Breast epithelium (tissue), 3 donors: ENCODE measurements around the gene TCERG1L.

Experiments used
- POLR2AphosphoS5 ChIP-seq, 3 donors: sonication (generic); formaldehyde crosslinking; IDR thresholded peaks; one replicate each; pipeline ENCODE4 v1.6.1; 2017; ENCODE audit warnings: antibody characterized with exemption in 3 of 3
- TF ChIP-seq, protein P1 (sequence below), 3 donors: fragments of 450-650 bp; IDR thresholded peaks; one replicate each; pipeline ENCODE4 v1.5.1; 2016 to 2017; ENCODE audit warnings: antibody characterized with exemption in 3 of 3, mild to moderate bottlenecking in 3 of 3, moderate library complexity in 3 of 3

DNA sequence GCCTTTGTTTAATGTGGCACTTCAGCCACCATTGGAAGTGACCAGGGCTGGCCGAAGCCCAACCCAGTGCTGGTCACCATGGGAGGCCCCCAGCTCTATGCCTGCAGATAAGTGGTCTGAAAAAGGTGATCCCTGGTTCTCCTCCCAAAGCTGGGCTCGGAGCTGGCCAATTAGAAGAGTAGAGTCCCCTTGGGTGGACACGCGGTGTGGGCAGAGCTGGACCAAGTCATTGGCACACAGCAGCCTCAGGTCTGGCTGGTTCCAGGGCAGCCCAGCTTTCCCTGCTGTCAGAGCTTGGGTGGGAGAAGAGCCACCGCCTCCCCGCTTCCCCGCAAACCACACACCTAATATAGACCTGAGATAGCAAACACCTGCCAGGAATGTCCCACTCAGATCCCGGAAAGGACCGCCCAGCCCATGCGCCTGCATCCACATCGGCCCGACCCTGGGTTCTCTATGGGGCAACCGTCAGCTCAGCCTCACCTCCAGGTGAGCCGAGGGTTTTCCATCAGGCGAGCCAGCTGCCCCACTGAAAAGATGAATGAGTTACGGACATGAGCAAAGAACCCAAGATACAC, 84.3 kb downstream of the TCERG1L start:
- TF ChIP-seq, protein P1, sequence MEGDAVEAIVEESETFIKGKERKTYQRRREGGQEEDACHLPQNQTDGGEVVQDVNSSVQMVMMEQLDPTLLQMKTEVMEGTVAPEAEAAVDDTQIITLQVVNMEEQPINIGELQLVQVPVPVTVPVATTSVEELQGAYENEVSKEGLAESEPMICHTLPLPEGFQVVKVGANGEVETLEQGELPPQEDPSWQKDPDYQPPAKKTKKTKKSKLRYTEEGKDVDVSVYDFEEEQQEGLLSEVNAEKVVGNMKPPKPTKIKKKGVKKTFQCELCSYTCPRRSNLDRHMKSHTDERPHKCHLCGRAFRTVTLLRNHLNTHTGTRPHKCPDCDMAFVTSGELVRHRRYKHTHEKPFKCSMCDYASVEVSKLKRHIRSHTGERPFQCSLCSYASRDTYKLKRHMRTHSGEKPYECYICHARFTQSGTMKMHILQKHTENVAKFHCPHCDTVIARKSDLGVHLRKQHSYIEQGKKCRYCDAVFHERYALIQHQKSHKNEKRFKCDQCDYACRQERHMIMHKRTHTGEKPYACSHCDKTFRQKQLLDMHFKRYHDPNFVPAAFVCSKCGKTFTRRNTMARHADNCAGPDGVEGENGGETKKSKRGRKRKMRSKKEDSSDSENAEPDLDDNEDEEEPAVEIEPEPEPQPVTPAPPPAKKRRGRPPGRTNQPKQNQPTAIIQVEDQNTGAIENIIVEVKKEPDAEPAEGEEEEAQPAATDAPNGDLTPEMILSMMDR (IDR thresholded peaks at IDR 0.05), result no peak
- TF ChIP-seq POLR2AphosphoS5 (IDR thresholded peaks at IDR 0.05), result no peak
